Endothelial cell of umbilical vein (primary cell): ENCODE measurements around the gene PRSS22. TPM values are rescaled to one million over a fixed set of nuclear protein-coding genes. Genes with fewer than 3 reads are reported as not detected.

Source experiments
- BruUV-seq: library from RNA; stranded (reverse); fragments of 400-500 nt; replicated peaks from 2 replicates; lab custom pipeline; 2021; lab: Mats Ljungman, UMichigan
- CTCF ChIA-PET: fragments of 300-600, 350-600 bp; sonication (Branson Sonifier 250); formaldehyde crosslinking; loops from one replicate; lab custom pipeline; 2021; ENCODE audit warnings: antibody characterized with exemption, inconsistent platforms; lab: Charles Lee
- POLR2A ChIA-PET: fragments of 300-600, 350-600 bp; sonication (Branson Sonifier 250); formaldehyde crosslinking; loops from one replicate; lab custom pipeline; 2021; ENCODE audit warnings: antibody characterized with exemption, inconsistent platforms; lab: Charles Lee
- DNase-seq: peaks from one replicate; pipeline ENCODE4 v3.0.0-alpha.2; 2011; ENCODE audit warnings: low read depth, low spot score
- FAIRE-seq: peaks from 2 replicates; lab custom pipeline; 2011; peaks lifted over from hg19 to GRCh38; lab: Jason Lieb, UNC
- H2AFZ ChIP-seq: 2 replicates; pipeline ENCODE4 v1.6.0; 2012; ENCODE audit warnings: low read depth, low read length, control low read depth, inconsistent platforms
- H3K27ac ChIP-seq: 2 replicates; pipeline ENCODE4 v1.5.1; 2011; ENCODE audit warnings: low read depth, mild to moderate bottlenecking, control low read depth, low read length, moderate library complexity; ENCODE audit not compliant: insufficient read depth
- H3K27me3 ChIP-seq, 2 experiments: 2 replicates each; pipeline versions ENCODE4 v1.6.0 to v1.6.1; 2011; ENCODE audit warnings: low read length in 2 of 2, mixed read lengths in 1 of 2; ENCODE audit not compliant: control insufficient read depth in 2 of 2, insufficient read depth in 2 of 2
- H3K36me3 ChIP-seq, 2 experiments: 2 replicates in 1 of 2; 3 replicates in 1 of 2; pipeline ENCODE4 v1.5.1; 2011; ENCODE audit warnings: low read length in 2 of 2, mild to moderate bottlenecking in 1 of 2, moderate library complexity in 1 of 2; ENCODE audit not compliant: control insufficient read depth in 2 of 2, insufficient read depth in 2 of 2; ENCODE audit errors: extremely low read depth in 1 of 2
- H3K4me1 ChIP-seq: 3 replicates; pipeline ENCODE4 v1.5.1; 2011; ENCODE audit warnings: mild to moderate bottlenecking, low read length; ENCODE audit not compliant: control insufficient read depth, insufficient read depth; ENCODE audit errors: extremely low read depth
- H3K4me2 ChIP-seq: 2 replicates; pipeline ENCODE4 v1.6.1; 2011; ENCODE audit warnings: low read length, control low read depth, mixed read lengths; ENCODE audit not compliant: insufficient read depth
- H3K4me3 ChIP-seq, 3 experiments: fragments of 200-600 bp in 1 of 3; sonication (generic), shearing (Covaris generic) in 1 of 3; replicated peaks in 1 of 3; 2 replicates each; pipeline ENCODE4 v1.5.1; 2011 to 2016; ENCODE audit warnings: control low read depth in 3 of 3, low read length in 3 of 3, mild to moderate bottlenecking in 2 of 3, inconsistent platforms in 1 of 3, low read depth in 1 of 3, moderate library complexity in 1 of 3; ENCODE audit not compliant: insufficient read depth in 1 of 3
- H3K79me2 ChIP-seq: 2 replicates; pipeline ENCODE4 v1.6.0; 2012; ENCODE audit warnings: low read length, inconsistent platforms; ENCODE audit not compliant: control insufficient read depth, insufficient read depth
- H3K9ac ChIP-seq: replicated peaks from 2 replicates; pipeline ENCODE3; 2011; ENCODE audit warnings: low read length, control low read depth; ENCODE audit not compliant: insufficient read depth; ENCODE audit errors: extremely low read depth
- H3K9me1 ChIP-seq: replicated peaks from 3 replicates; pipeline ENCODE4 v1.6.0; 2011; ENCODE audit warnings: mild to moderate bottlenecking, low read length; ENCODE audit not compliant: control insufficient read depth, insufficient read depth; ENCODE audit errors: extremely low read depth
- H3K9me3 ChIP-seq: replicated peaks from 2 replicates; pipeline ENCODE4 v1.5.1; 2012; ENCODE audit warnings: low read length, inconsistent platforms; ENCODE audit not compliant: control insufficient read depth, insufficient read depth
- H4K20me1 ChIP-seq: replicated peaks from 2 replicates; pipeline ENCODE3; 2011; ENCODE audit warnings: mild to moderate bottlenecking, low read length; ENCODE audit not compliant: control insufficient read depth, insufficient read depth; ENCODE audit errors: extremely low read depth
- EZH2 ChIP-seq: IDR thresholded peaks from 2 replicates; pipeline ENCODE4 v1.6.1; 2012; ENCODE audit warnings: borderline replicate concordance, low read depth, mild to moderate bottlenecking, moderate library complexity, low read length, inconsistent platforms; ENCODE audit not compliant: severe bottlenecking
- FOS ChIP-seq: IDR thresholded peaks from 2 replicates; pipeline ENCODE4 v1.6.1; 2011; ENCODE audit warnings: mild to moderate bottlenecking, low read length, moderate library complexity, borderline replicate concordance; ENCODE audit not compliant: insufficient read depth
- GATA2 ChIP-seq: IDR thresholded peaks from 2 replicates; pipeline ENCODE4 v1.7.0; 2011; ENCODE audit warnings: low read depth, mild to moderate bottlenecking, moderate library complexity, mixed read lengths, low read length; ENCODE audit not compliant: insufficient read length, insufficient read depth
- JUN ChIP-seq: IDR thresholded peaks from 2 replicates; pipeline ENCODE4 v1.6.1; 2011; ENCODE audit warnings: borderline replicate concordance, low read depth; ENCODE audit not compliant: insufficient read length, insufficient read depth
- MYC ChIP-seq: IDR thresholded peaks from one replicate; pipeline ENCODE4 v1.6.1; 2011; ENCODE audit warnings: mild to moderate bottlenecking, low read depth, low read length
- POLR2A ChIP-seq: IDR thresholded peaks from 2 replicates; pipeline ENCODE4 v1.6.1; 2012; ENCODE audit warnings: low read depth, mild to moderate bottlenecking, control low read depth, low read length
- POLR2AphosphoS5 ChIP-seq: IDR thresholded peaks from 2 replicates; pipeline ENCODE4 v1.6.1; 2012; ENCODE audit warnings: low read depth, mild to moderate bottlenecking, control low read depth, low read length, moderate library complexity; ENCODE audit not compliant: insufficient read depth
- dilution Hi-C: fragments of 300-500 bp; cut with MboI; formaldehyde crosslinking; loops from one replicate; pipeline ENCODE4 v1.15.0; 2019; ENCODE audit warnings: low sequenced_read_pairs; ENCODE audit not compliant: extremely low pct_ligation_motif_present
- intact Hi-C: fragments of 100-400 bp; cut with micrococcal nuclease; formaldehyde crosslinking; loops from one replicate; pipeline ENCODE4 v1.10.0; 2022
- polyA plus RNA-seq, 4 experiments: library from polyadenylated mRNA; depleted of rRNA in 3 of 4; stranded (reverse) in 3 of 4; unstranded in 1 of 4; fragments of >200 nt; gene quantifications; 2 replicates each; pipeline versions ENCODE4 v1.2.1 to v1.2.3, GENCODE V29; 2011 to 2012; ENCODE audit warnings: missing spikeins in 1 of 4
- total RNA-seq: library from RNA; stranded (reverse); gene quantifications from 2 replicates; pipeline ENCODE4 v1.2.3, GENCODE V29; 2021
- TF ChIP-seq, protein P1 (sequence below): IDR thresholded peaks from 2 replicates; pipeline ENCODE4 v1.6.1; 2011; ENCODE audit not compliant: insufficient read depth, insufficient read length
- TF ChIP-seq, protein P2 (sequence below), 2 donors: IDR thresholded peaks; 1 replicate in 1 of 2; 2 replicates in 1 of 2; pipeline ENCODE4 v1.5.1; 2011; ENCODE audit warnings: low read length in 2 of 2, mild to moderate bottlenecking in 2 of 2, moderate library complexity in 2 of 2, control low read depth in 1 of 2, inconsistent platforms in 1 of 2, low read depth in 1 of 2; ENCODE audit not compliant: insufficient read depth in 1 of 2; ENCODE audit errors: extremely low read depth in 1 of 2

The PRSS22 gene
- total and polyA plus RNA-seq, 2 donors (not counting 3 experiments of a cell fraction or from before 2014, with no cell fraction given), result not detected

DNA sequence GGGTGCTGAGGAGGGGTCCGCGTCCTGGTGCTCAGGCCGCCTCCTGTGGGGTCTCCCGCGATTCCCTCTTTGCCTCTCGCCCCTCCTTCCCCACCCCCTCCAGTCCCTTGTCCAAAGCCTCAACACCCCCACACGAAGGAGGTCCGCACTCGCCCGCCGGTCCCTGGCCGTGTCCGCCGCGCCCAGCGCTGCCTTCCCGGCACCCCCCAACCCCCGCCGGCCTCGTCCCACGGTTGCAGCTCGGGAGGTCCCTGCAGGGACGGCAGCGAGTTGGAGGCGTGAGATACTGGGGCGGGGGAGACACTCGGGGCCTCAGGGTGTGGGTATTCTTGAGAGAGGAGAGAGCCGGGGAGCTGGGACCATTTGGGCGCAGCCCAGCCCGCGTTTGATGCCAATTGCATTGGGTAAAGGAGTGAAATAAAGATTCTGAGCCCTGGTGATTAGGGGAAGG is 25.5 kb upstream of the PRSS22 start:
- Histone ChIP-seq H3K9ac (peak overlapping the region; percentile 64), H3K4me2 (peak overlapping the region; percentile 64), H3K79me2 (peaks cover 5% of the 10 kb centered on the region), H3K9me3 (no peaks in the 10 kb centered on the region), H4K20me1 (no peaks in the 10 kb centered on the region), H3K4me3 (peak overlapping the region; percentile 42 to 91 (median 63)), H3K9me1 (no peaks in the 10 kb centered on the region), H3K27ac (peak overlapping the region; percentile 49), H3K36me3 (no peaks in the 10 kb centered on the region), H2AFZ (peak overlapping the region; percentile 88), H3K27me3 (no peaks in the 10 kb centered on the region), H3K4me1 (peaks cover 7% of the 10 kb centered on the region)
- FAIRE-seq (no peak), DNase-seq (no peak)
- TF ChIP-seq POLR2AphosphoS5, result no peak
- TF ChIP-seq, protein P1, sequence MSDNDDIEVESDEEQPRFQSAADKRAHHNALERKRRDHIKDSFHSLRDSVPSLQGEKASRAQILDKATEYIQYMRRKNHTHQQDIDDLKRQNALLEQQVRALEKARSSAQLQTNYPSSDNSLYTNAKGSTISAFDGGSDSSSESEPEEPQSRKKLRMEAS, result no peak
- no peak for TF ChIP-seq FOS
- TF ChIP-seq JUN, result no peak
- ChIA-PET POLR2A (interaction anchor here (1.4 kb wide), 2 partner anchors 22 to 28 kb away, joined by 5 to 6 read pairs; partner anchors contain the start of gene FLYWCH1), CTCF (interaction anchor here (0.7 to 2.1 kb wide), 10 partner anchors 9 to 44 kb away, joined by 3 to 20 read pairs (median 6); no protein-coding TSS in a partner anchor)
- no TSS peak for BruUV-seq
- dilution Hi-C loops (no loop called here), intact Hi-C loops (loop anchor here (1.0 kb wide), 1 partner anchor 21 kb away; no protein-coding TSS in a partner anchor)

DNA sequence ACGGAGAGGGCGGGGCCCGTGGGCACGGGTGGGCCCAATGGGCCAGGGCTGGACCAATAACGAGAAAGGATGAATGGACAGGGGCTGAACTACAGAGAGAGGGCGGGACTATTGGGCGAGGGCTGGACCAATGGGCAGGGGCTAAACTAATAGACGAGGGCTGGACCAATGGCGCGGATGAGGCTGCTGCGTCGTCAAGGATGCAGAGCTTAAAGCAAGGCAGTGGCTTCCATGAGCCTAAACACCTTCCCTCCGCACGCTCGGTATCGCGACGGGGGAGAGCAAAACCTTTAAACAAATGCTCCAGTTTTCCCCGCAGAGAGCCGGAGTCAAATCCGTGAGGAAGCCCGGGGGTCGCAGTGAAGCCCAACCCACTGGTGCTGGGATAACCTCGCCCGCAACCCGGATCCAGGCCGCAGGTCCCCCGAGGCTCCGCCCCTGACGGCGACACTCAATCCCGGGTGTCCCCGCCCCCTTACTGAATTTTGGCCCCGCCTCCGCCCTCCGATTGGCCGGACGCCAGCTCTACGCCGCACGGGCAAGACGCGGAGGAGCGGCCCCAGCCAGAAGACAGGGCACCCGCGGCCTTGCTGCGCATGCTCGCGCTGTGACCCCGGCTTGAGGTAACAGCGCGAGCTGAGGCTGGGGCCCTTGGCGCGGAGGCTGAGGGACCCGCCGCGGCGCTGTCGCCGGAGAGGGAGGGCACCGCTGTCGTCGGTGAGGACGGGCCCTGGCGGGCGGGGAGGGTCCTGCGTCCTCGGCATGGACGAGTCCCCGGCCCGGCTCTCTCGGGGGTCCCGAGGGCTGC is 24.9 kb upstream of the PRSS22 start, which contains the start of gene FLYWCH2:
Gene FLYWCH2, plus strand, starts transcription at position 566 of the 808 bp plus-strand sequence. CDS start 13,235 bp downstream, outside the sequence.
- DNase-seq, result peak; percentile 99

More for the DNA sequence above, 24.9 kb upstream of the PRSS22 start, which contains the start of gene FLYWCH2:
- Histone ChIP-seq H3K9ac (peak within 1 kb of the TSS; percentile 64), H3K9me1 (no peaks in the 10 kb centered on the region), H2AFZ (peak within 1 kb of the TSS; percentile 96), H3K4me1 (peaks cover 7% of the 10 kb centered on the region), H3K4me3 (peak within 1 kb of the TSS; percentile 42 to 91 (median 63)), H3K4me2 (peak within 1 kb of the TSS; percentile 87), H3K36me3 (no peaks in the 10 kb centered on the region), H4K20me1 (no peaks in the 10 kb centered on the region), H3K9me3 (no peaks in the 10 kb centered on the region), H3K27ac (peak within 1 kb of the TSS; percentile 49), H3K27me3 (no peaks in the 10 kb centered on the region), H3K79me2 (peaks cover 5% of the 10 kb centered on the region)
- intact Hi-C loops, result loop anchor here (1.0 kb wide), 1 partner anchor 21 kb away; no protein-coding TSS in a partner anchor
- dilution Hi-C loops, result no loop called here
- FAIRE-seq, result peak; percentile 98
- TF ChIP-seq GATA2 (no peak), EZH2 (no peak), MYC (no peak), FOS (no peak), JUN (no peak), POLR2A (peak; percentile 83), POLR2AphosphoS5 (peak; percentile 81)
- TF ChIP-seq, protein P2, sequence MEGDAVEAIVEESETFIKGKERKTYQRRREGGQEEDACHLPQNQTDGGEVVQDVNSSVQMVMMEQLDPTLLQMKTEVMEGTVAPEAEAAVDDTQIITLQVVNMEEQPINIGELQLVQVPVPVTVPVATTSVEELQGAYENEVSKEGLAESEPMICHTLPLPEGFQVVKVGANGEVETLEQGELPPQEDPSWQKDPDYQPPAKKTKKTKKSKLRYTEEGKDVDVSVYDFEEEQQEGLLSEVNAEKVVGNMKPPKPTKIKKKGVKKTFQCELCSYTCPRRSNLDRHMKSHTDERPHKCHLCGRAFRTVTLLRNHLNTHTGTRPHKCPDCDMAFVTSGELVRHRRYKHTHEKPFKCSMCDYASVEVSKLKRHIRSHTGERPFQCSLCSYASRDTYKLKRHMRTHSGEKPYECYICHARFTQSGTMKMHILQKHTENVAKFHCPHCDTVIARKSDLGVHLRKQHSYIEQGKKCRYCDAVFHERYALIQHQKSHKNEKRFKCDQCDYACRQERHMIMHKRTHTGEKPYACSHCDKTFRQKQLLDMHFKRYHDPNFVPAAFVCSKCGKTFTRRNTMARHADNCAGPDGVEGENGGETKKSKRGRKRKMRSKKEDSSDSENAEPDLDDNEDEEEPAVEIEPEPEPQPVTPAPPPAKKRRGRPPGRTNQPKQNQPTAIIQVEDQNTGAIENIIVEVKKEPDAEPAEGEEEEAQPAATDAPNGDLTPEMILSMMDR (IDR thresholded peaks at IDR 0.05; ENCODE audit: extremely low read depth in 1 of 2, insufficient read depth in 1 of 2, low read depth in 1 of 2, low read length in 2 of 2), result no peak
- TF ChIP-seq, protein P1, result no peak
- ChIA-PET POLR2A (interaction anchor here (0.7 to 1.4 kb wide), 4 partner anchors 15 to 138 kb away, joined by 3 to 6 read pairs (median 4); partner anchors contain the start of gene FLYWCH1), CTCF (interaction anchor here (0.7 to 2.1 kb wide), 11 partner anchors 10 to 44 kb away, joined by 3 to 20 read pairs (median 5); no protein-coding TSS in a partner anchor)
- BruUV-seq, result no TSS peak
